Esophagus muscularis mucosa (tissue), 4 donors: ENCODE data around the gene TLK1. TPM values are rescaled to one million over a fixed set of nuclear protein-coding genes. Genes with fewer than 3 reads are reported as not detected.

Experiments used
- DNase-seq: peaks from one replicate; pipeline ENCODE4 v3.0.0-alpha.2; 2017; ENCODE audit errors: extremely low spot score
- H3K27ac ChIP-seq, 4 donors: fragments of 200-600 bp; sonication (generic); replicated peaks in 1 of 4; 1 replicate in 3 of 4; 2 replicates in 1 of 4; pipeline ENCODE4 v1.5.1; 2016 to 2019; ENCODE audit warnings: mild to moderate bottlenecking in 1 of 4
- H3K27me3 ChIP-seq, 4 donors: fragments of 200-600 bp; sonication (generic); one replicate each; pipeline versions ENCODE4 v1.5.1 to v1.6.0; 2016 to 2019
- H3K36me3 ChIP-seq, 4 donors: fragments of 200-600 bp; sonication (generic); one replicate each; pipeline ENCODE4 v1.5.1; 2016 to 2019
- H3K4me1 ChIP-seq, 4 donors: fragments of 200-600 bp; sonication (generic); one replicate each; pipeline ENCODE4 v1.5.1; 2016 to 2019
- H3K4me3 ChIP-seq, 4 donors: fragments of 200-600 bp; sonication (generic); 1 replicate in 2 of 4; 2 replicates in 2 of 4; pipeline ENCODE4 v1.5.1; 2016 to 2019; ENCODE audit warnings: mild to moderate bottlenecking in 4 of 4, moderate library complexity in 1 of 4
- H3K9me3 ChIP-seq, 4 donors: fragments of 200-600 bp; sonication (generic); 1 replicate in 3 of 4; 2 replicates in 1 of 4; pipeline ENCODE4 v1.5.1; 2016 to 2019
- EP300 ChIP-seq: sonication (generic); formaldehyde crosslinking; IDR thresholded peaks from one replicate; pipeline ENCODE4 v1.6.1; 2017; ENCODE audit warnings: antibody characterized with exemption
- POLR2A ChIP-seq: fragments of 450-650 bp; IDR thresholded peaks from one replicate; pipeline ENCODE4 v1.6.1; 2017; ENCODE audit warnings: antibody characterized with exemption, moderate library complexity, mild to moderate bottlenecking, low read depth
- POLR2AphosphoS5 ChIP-seq, 2 donors: sonication (generic); formaldehyde crosslinking; IDR thresholded peaks; one replicate each; pipeline ENCODE4 v1.6.1; 2017; ENCODE audit warnings: antibody characterized with exemption in 2 of 2
- WGBS: methylation state at CpG from one replicate; pipeline ENCODE4 v1.1.5; 2018; 5-methylcytosine and 5-hydroxymethylcytosine counted together
- intact Hi-C: fragments of 100-400 bp; cut with DNase I; formaldehyde crosslinking; loops from one replicate; pipeline ENCODE4 v1.15.1; 2023
- total RNA-seq, 4 donors: library from RNA; depleted of rRNA; stranded (reverse); fragments of >200 nt; gene quantifications; one replicate each; pipeline versions ENCODE4 v1.1.0 to v1.2.1, GENCODE V29; 2016
- TF ChIP-seq, protein P1 (sequence below), 3 experiments: fragments of 200-600 bp in 2 of 3; fragments of 450-650 bp in 1 of 3; sonication (generic) in 2 of 3; IDR thresholded peaks; one replicate each; pipeline ENCODE4 v1.5.1; 2017 to 2019; ENCODE audit warnings: antibody characterized with exemption in 3 of 3, mild to moderate bottlenecking in 2 of 3, moderate library complexity in 1 of 3

Gene TLK1
- total RNA-seq, 4 donors from 2014 or later = 27.9 to 46.1 (median 34.0) TPM

DNA sequence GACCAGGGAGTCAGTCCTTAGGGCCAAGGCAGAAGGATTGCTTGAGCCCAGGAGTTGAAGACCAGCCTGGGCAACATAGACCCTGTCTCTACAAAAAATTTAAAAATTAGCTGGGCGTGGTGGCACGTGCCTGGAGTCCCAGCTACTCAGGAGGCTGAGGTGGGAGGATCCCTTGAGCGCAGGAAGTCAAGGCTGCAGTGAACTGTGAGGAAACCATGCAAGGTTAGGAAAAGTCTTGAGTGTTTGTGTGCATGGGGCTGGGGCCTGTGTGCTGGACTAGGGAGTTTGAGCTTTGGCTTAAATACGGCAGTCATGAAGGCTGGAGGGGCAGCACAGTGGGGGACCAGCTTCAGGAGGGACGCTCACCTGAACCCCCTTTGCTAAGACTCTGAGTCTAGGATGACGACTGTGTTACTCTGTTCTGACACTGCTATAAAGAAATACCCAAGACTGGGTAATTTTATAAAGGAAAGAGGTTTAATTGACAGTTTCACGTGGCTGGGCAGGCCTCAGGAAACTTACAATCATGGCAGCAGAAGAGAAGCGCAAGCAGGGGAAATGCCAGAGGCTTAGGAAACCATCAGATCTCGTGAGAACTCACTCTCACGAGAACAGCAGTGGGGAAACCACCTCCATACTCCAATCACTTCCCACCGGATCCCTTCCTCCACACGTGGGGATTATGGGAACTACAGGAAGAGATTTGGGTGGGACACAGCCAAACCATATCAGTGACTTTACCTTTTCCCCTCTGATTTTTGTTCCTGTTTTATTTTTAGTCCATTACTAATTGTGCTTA, 192.3 kb downstream of the TLK1 start:
- Histone ChIP-seq H3K27me3 (no peaks in the 10 kb centered on the region), H3K27ac (no peak overlapping the region), H3K36me3 (peaks cover 36 to 49% (median 41%) of the 10 kb centered on the region in 4 donors), H3K4me3 (no peak overlapping the region), H3K4me1 (peaks cover 5 to 12% (median 6%) of the 10 kb centered on the region in 4 donors), H3K9me3 (no peaks in the 10 kb centered on the region)
- 73% methylated on average over 10 of the region's 12 CpGs for WGBS
- TF ChIP-seq EP300 (no peak), POLR2A (no peak), POLR2AphosphoS5 (IDR thresholded peaks at IDR 0.05) (no peak)
- TF ChIP-seq, protein P1, sequence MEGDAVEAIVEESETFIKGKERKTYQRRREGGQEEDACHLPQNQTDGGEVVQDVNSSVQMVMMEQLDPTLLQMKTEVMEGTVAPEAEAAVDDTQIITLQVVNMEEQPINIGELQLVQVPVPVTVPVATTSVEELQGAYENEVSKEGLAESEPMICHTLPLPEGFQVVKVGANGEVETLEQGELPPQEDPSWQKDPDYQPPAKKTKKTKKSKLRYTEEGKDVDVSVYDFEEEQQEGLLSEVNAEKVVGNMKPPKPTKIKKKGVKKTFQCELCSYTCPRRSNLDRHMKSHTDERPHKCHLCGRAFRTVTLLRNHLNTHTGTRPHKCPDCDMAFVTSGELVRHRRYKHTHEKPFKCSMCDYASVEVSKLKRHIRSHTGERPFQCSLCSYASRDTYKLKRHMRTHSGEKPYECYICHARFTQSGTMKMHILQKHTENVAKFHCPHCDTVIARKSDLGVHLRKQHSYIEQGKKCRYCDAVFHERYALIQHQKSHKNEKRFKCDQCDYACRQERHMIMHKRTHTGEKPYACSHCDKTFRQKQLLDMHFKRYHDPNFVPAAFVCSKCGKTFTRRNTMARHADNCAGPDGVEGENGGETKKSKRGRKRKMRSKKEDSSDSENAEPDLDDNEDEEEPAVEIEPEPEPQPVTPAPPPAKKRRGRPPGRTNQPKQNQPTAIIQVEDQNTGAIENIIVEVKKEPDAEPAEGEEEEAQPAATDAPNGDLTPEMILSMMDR (IDR thresholded peaks at IDR 0.05) = no peak
- intact Hi-C loops = no loop called here
- no peak for DNase-seq

- TF ChIP-seq, protein P1 (IDR thresholded peaks at IDR 0.05) = no peak
- no peak for TF ChIP-seq EP300
- no peak for TF ChIP-seq POLR2AphosphoS5 (IDR thresholded peaks at IDR 0.05)
- TF ChIP-seq POLR2A = no peak
- no peak overlapping the region for H3K4me3 ChIP-seq
- no peaks in the 10 kb centered on the region for H3K9me3 ChIP-seq
- no peak for DNase-seq
- intact Hi-C loops = no loop called here
- no peaks in the 10 kb centered on the region for H3K27me3 ChIP-seq
- H3K36me3 ChIP-seq = peaks cover 45 to 58% (median 50%) of the 10 kb centered on the region in 4 donors
- peaks cover 0 to 4% (median 0%) of the 10 kb centered on the region in 4 donors for H3K4me1 ChIP-seq
- H3K27ac ChIP-seq = no peak overlapping the region
- 68% methylated on average over 5 of the region's 5 CpGs for WGBS
Observed at GRCh38 chr2:170967553-170967952, 193.1 kb downstream of the TLK1 start.

- intact Hi-C loops = no loop called here
- no peak overlapping the region for H3K4me3 ChIP-seq
- no peaks in the 10 kb centered on the region for H3K27me3 ChIP-seq
- no peaks in the 10 kb centered on the region for H3K4me1 ChIP-seq
- peaks cover 50 to 65% (median 57%) of the 10 kb centered on the region in 4 donors for H3K36me3 ChIP-seq
- H3K27ac ChIP-seq = no peak overlapping the region
- DNase-seq = no peak
- TF ChIP-seq POLR2AphosphoS5 (IDR thresholded peaks at IDR 0.05) = no peak
- TF ChIP-seq, protein P1 (IDR thresholded peaks at IDR 0.05) = peak in 1 of 3 experiments; percentile 7
- WGBS = 79% methylated on average over 13 of the region's 13 CpGs
- H3K9me3 ChIP-seq = no peaks in the 10 kb centered on the region
Observed at GRCh38 chr2:170966648-170967396, 193.9 kb downstream of the TLK1 start.

DNA sequence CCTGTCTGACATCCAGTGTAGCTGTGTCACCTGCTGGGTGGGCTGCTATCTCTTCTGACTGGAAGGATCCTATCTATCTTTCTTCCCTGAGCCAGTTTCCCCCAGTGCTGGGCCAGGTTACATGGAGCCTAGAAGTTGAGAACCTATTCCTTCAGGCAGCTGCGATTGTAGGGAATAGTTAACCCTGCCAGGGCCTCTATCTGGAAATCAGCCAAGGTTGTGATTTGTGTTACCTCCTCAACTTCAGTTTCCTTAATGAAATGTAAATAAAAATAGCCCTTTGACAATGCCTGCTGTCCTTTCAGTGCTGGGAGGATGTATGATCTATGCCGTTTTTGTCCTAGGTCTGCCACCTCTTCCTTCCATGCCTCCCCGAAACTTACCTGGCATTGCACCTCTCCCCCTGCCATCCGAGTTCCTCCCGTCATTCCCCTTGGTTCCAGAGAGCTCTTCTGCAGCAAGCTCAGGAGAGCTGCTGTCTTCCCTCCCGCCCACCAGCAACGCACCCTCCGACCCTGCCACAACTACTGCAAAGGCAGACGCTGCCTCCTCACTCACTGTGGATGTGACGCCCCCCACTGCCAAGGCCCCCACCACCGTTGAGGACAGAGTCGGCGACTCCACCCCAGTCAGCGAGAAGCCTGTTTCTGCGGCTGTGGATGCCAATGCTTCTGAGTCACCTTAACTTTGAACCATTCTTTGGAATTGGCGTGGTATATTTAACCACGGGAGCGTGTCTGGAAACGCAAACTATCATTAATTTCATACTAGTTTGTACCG, 195.1 kb downstream of the TLK1 start:
- no peak for TF ChIP-seq POLR2AphosphoS5 (IDR thresholded peaks at IDR 0.05)
- no peak for TF ChIP-seq POLR2A
- no peak for TF ChIP-seq EP300
- TF ChIP-seq, protein P1 (IDR thresholded peaks at IDR 0.05) = no peak
- 82% methylated on average over 17 of the region's 20 CpGs for WGBS
- intact Hi-C loops = no loop called here
- no peak overlapping the region for H3K4me3 ChIP-seq
- H3K36me3 ChIP-seq = peaks cover 59 to 76% (median 69%) of the 10 kb centered on the region in 4 donors
- H3K4me1 ChIP-seq = no peaks in the 10 kb centered on the region
- DNase-seq = no peak
- H3K9me3 ChIP-seq = no peaks in the 10 kb centered on the region
- no peak overlapping the region for H3K27ac ChIP-seq
- H3K27me3 ChIP-seq = no peaks in the 10 kb centered on the region
